Effector memory CD8-positive, alpha-beta T cell (primary cell): ENCODE results near the gene TERT.

Experiments used
- ATAC-seq: fragments of 150-1000 bp; cut with Tn5 transposase; replicated peaks from 2 replicates; pipeline ENCODE4 v1.10.0; 2021; ENCODE audit warnings: mild to moderate bottlenecking, moderate library complexity
- DNase-seq, 3 experiments: peaks; one replicate each; pipeline ENCODE4 v3.0.0; 2021
- H3K27ac Mint-ChIP-seq, 2 donors: one replicate each; pipeline ENCODE4 v1.8.0; 2022; ENCODE audit warnings: mild to moderate bottlenecking in 2 of 2, mixed read lengths in 2 of 2, moderate library complexity in 2 of 2
- H3K27me3 Mint-ChIP-seq, 2 donors: one replicate each; pipeline ENCODE4 v1.8.0; 2022; ENCODE audit warnings: mixed read lengths in 2 of 2
- H3K36me3 Mint-ChIP-seq: one replicate; pipeline ENCODE4 v1.8.0; 2022; ENCODE audit warnings: mild to moderate bottlenecking, moderate library complexity, mixed read lengths; ENCODE audit not compliant: insufficient read depth
- H3K4me1 Mint-ChIP-seq, 2 donors: one replicate each; pipeline ENCODE4 v1.8.0; 2022; ENCODE audit warnings: low read depth in 2 of 2, mixed read lengths in 2 of 2
- H3K4me3 Mint-ChIP-seq, 2 donors: one replicate each; pipeline ENCODE4 v1.8.0; 2022; ENCODE audit warnings: mild to moderate bottlenecking in 2 of 2, mixed read lengths in 2 of 2, moderate library complexity in 2 of 2
- H3K9me3 Mint-ChIP-seq, 2 donors: one replicate each; pipeline ENCODE4 v1.8.0; 2022; ENCODE audit warnings: mixed read lengths in 2 of 2

The TERT gene

DNA sequence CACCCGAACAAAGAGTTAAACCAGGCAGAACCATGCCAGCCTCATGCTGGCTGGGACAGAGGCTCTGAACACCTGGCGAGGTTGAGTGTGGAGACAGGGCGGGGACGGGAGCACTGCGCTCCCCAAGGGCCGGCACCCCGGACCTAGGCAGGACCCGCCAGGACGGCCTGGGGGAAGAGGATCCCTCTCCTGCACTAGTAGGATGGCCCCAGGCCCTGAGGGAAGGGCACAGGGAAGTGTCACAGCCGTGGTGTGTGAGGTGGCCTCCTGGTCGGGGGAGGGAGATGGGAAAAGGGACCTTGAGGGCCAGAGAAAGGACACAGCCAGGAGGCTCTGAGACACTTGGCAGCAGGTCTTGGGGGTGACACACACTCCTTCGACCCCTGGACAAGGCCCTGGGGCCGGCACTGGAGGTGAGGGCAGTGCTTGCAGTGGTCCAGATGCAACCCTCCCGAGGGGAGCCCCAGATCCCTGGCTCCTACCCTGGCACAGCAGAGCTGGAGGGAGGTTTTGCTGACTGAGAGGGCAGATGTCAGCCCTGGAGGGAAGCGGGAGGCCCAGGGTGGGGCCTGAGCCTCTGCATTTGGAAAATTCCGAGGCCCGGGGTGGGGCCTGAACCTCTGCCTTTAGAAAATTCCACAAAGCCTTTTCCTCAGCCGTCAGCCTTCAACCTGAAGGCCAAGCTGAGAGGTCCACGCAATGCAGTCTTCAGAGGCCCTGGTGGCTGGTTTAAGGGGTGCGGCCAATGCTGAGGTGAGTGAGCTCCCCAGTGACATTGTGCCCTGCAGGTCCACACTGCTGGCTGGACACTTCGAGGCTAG lies 24.8 kb upstream of the TERT start:
- no peaks in the 10 kb centered on the region for H3K9me3 Mint-ChIP-seq
- ATAC-seq = no peak
- no peak overlapping the region for H3K4me3 Mint-ChIP-seq
- no peak overlapping the region for H3K27ac Mint-ChIP-seq
- peaks cover 32% of the 10 kb centered on the region for H3K36me3 Mint-ChIP-seq
- H3K4me1 Mint-ChIP-seq = peaks cover 27 to 28% of the 10 kb centered on the region in 2 donors
- no peak for DNase-seq
- H3K27me3 Mint-ChIP-seq = no peaks in the 10 kb centered on the region

DNA sequence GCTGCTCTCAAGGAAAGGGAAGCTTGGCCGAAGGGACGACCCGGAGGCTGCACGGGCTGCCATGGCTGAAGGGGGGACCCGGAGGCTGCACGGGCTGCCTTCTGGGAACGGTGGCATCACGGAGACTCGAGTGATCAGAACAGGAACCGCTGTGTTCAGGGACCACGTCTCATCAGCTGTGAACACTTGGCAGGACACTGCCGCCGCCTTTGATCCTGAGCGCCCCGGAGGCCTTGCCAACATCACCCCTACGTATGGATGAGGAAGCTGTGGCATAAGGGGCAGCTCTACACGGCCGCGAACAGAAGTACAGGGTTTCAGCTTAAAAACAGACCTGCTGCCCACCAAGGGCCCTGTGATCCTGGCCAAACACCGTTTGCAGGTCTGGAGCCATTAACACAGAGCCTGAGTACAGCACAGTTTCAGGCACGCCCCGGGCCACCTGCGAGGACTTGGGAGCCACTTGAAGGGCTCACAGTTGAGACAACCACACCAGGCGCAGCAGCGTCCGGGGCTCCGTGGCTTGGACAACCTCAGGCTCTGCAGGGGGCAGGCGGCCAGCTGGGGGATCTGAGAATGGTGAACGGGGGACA lies 23.9 kb upstream of the TERT start:
- no peak for DNase-seq
- Mint-ChIP-seq H3K27ac (no peak overlapping the region), H3K36me3 (peaks cover 34% of the 10 kb centered on the region), H3K4me1 (peaks cover 35 to 36% of the 10 kb centered on the region in 2 donors), H3K9me3 (no peaks in the 10 kb centered on the region), H3K4me3 (no peak overlapping the region), H3K27me3 (no peaks in the 10 kb centered on the region)
- no peak for ATAC-seq

DNA sequence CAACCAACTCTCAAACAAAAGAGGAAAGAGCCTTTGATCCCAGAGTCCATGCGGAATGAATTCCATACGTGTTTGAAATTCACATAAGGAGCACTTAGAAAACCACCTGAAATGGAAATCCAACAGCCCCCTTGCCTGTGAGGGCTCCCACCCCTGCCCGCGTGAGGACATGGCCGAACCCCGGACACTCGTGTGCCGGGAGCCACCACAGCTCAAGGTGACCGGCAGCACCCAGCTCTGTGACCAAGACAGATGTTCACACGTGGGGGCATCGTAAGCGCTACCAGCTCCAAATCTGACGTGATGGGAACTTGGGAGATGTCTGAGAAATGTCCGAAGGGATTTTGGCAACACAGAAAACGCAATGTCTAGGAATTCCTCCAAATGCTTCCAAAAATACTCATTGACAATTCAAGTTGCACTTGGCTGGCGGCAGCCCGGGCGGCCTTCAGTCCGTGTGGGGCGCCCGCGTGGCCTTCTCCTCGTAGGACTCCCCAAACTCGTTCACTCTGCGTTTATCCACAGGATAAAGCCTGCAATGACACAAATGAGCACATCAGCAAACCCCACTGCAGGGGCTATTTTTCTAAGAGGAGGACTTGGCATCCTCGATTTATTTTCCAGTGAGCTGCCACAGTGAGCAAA lies 23.2 kb upstream of the TERT start:
- no peak for DNase-seq
- Mint-ChIP-seq H3K4me3 (no peak overlapping the region), H3K27me3 (no peaks in the 10 kb centered on the region), H3K27ac (no peak overlapping the region), H3K9me3 (no peaks in the 10 kb centered on the region), H3K4me1 (peaks cover 42 to 43% of the 10 kb centered on the region in 2 donors), H3K36me3 (peaks cover 37% of the 10 kb centered on the region)
- ATAC-seq = no peak

DNA sequence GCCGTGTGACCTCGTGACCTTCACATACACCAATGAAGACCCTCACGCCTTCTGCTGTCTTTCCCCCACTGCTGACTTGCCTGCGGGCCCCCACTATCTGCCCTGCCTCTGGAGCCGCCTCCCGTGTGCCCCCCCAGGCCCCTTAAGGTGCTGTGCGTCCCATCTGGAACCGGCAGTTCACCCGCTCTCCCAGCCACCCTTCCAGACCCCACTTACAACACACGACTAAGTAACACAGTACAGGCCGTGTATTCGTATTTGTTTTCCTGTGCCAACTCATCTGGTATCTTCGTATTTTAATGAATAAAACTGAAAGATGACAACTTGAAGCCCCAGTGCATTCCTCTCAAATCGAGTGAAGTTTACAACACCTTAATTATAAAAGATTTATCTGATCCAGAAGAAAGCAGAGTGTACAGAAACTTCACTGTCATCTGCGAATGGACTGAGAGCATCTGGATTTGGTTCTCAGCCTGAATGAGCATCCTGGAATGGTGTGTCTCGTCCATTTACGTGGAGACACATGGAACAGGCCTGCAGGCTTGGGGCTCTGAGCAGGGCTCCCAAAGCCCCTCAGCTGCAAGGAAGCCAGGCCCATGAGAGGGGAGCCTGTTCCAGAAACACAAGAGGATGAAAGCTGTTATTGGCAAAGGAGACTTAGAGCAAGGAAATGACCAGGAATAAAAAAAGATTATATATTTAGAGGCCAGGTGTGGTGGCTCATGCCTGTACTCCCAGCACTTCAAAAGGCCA lies 21.9 kb upstream of the TERT start:
- H3K9me3 Mint-ChIP-seq = no peaks in the 10 kb centered on the region
- peak overlapping the region; percentile 57 to 69 for H3K27ac Mint-ChIP-seq
- H3K4me3 Mint-ChIP-seq = peak overlapping the region; percentile 80 to 82
- no peaks in the 10 kb centered on the region for H3K27me3 Mint-ChIP-seq
- H3K36me3 Mint-ChIP-seq = peaks cover 44% of the 10 kb centered on the region
- peaks cover 52 to 55% of the 10 kb centered on the region in 2 donors for H3K4me1 Mint-ChIP-seq
- no peak for ATAC-seq
- no peak for DNase-seq

DNA sequence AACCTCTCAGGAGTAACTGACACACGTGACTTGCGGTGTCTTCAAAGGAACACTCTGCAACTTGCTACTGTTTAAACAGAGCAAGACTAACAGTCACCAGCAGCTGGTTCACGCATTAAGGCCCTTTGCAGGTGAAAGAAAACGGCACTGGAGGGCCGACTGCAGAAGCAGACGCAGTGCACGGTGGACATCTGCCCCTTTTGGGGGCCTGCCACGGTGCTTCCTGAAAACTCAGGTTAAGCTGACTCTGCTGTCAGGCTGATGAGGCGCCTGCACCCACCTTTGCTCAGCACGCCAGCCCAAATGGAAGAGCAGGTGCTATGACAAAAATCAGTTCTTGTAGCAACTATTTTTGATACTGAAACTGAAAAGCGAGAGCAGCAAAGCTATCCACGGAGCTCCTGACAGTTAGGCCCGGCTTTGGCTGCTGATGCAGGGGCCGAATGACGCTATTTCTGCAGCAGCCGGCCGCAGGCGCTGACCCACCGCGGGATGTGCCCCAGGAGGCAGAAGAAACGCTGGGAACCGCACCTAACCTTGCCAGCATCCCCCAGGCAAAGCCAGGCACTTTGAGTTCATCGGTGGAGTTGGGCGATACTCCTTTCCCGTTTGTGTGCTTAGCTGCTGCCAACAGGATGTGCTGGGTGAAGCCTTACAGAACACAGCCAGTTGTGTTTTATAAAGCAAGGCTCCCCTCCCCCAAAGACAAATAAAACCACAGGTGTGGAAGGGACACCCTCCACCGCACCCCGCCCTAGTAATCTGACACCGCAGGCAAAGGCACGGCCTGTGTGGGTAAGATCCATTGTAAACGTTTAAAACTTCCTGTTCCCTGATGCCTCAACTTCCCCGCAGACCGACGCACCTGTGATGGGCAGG lies 21.1 kb upstream of the TERT start:
- Mint-ChIP-seq H3K9me3 (no peaks in the 10 kb centered on the region), H3K4me3 (peak overlapping the region; percentile 80 to 82), H3K36me3 (peaks cover 37% of the 10 kb centered on the region), H3K27me3 (no peaks in the 10 kb centered on the region), H3K27ac (peak overlapping the region; percentile 57 to 69), H3K4me1 (peaks cover 54 to 56% of the 10 kb centered on the region in 2 donors)
- peak; percentile 32 to 44 (median 34) for DNase-seq
- ATAC-seq = peak; percentile 49

DNA sequence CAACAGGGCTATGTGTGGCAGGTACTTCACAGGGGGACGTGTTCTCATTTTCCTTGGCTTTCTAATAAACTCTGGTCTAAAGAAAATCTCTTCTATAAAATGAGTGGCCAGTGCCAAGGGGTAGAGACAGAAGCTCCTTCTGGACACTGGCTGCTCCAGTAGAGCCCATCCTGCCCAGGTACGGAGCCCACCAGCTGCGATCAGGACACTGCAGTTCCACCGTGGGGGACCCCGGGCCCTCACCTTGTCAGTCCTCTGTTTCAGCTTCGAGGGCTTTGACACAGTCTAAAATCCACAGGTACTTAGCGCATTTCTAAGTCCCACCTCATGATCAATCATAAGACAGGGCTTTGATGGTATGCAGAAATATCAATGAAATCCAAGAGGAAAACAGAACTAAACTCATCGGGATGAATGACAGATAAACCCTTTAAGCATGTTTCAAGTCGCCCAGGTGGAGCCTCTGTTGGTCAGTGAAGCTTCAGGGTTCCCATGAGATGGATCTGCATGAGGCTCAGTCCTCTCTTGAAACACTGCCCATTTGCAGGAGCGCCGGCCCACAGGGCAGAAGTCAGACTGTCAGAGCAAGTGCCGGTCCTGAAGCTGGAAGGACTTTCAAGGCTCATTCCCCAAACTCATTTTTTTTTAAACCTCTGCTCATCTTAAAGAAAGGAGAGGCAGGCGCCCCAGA lies 20.3 kb upstream of the TERT start:
- Mint-ChIP-seq H3K27ac (peak overlapping the region in 1 of 2 donors; percentile 69), H3K9me3 (no peaks in the 10 kb centered on the region), H3K36me3 (peaks cover 34% of the 10 kb centered on the region), H3K27me3 (no peaks in the 10 kb centered on the region), H3K4me3 (peak overlapping the region; percentile 80 to 82), H3K4me1 (peaks cover 54 to 56% of the 10 kb centered on the region in 2 donors)
- ATAC-seq (no peak), DNase-seq (no peak)

DNA sequence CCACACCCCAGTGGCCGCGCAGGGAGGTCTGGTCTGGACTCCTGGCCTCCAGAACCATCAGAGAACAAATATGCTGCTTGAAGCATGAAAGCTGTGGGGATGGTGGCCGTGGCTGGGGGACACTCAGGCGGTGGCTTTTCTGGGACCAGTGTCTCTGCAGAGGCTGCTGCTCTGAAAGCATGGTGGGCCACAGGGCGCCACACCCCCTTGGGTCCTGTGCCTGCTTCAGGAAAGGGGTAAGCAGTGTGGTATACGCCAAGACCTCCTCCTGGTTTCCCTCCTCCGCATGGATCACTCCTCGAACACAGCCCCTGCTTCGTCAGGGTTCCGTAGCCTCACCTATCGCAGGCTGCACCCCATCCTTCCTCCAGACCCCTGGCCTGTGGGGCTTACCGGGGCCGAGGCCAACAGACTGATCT lies 19.7 kb upstream of the TERT start:
- peak overlapping the region; percentile 80 to 82 for H3K4me3 Mint-ChIP-seq
- no peak for DNase-seq
- no peaks in the 10 kb centered on the region for H3K9me3 Mint-ChIP-seq
- no peak for ATAC-seq
- no peaks in the 10 kb centered on the region for H3K27me3 Mint-ChIP-seq
- peaks cover 54 to 56% of the 10 kb centered on the region in 2 donors for H3K4me1 Mint-ChIP-seq
- peaks cover 30% of the 10 kb centered on the region for H3K36me3 Mint-ChIP-seq
- no peak overlapping the region for H3K27ac Mint-ChIP-seq

DNA sequence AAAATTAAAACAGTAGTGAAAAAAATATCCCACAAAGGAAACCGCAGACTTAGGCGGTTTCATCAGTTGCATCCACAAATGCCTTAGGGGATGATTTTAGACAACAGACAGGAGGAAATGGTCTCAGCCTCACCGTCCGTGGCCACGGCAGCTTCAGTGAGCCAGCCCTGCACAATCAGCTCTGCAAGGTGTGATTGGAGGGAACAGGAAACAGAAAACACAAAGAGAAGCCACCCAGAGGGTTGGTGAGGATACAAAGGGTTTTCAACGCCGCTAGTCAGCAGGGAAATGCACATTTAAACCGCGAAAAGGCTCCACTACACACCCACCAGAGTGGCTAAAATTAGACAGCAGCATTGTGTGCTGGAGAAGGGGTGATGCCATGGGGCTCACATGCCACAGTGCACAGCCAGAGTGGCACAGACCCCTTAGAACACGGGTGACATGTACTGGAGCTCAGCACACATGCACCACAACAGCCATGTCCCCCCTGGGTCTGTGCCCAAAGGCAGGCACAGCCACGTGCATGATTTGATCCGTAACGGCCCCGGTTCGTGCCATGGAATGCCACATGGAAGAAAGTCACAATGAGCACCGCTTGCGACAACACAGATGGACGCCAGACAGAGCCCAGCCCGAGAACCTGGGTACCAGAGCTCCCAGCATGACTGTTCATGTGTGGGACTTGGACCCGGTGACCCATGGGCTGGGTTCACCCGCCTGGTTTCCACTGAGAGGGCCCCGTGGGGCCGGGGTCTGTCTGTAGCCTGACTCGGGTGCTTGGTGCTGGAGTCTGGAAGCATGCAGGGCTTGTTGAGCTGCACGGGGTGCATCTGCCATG lies 18.3 kb upstream of the TERT start:
- Mint-ChIP-seq H3K4me1 (peaks cover 54 to 56% of the 10 kb centered on the region in 2 donors), H3K4me3 (peak overlapping the region; percentile 73 to 74), H3K27me3 (no peaks in the 10 kb centered on the region), H3K36me3 (peaks cover 21% of the 10 kb centered on the region), H3K9me3 (no peaks in the 10 kb centered on the region), H3K27ac (peak overlapping the region; percentile 76 to 84)
- peak; percentile 51 to 57 (median 52) for DNase-seq
- peak; percentile 69 for ATAC-seq

DNA sequence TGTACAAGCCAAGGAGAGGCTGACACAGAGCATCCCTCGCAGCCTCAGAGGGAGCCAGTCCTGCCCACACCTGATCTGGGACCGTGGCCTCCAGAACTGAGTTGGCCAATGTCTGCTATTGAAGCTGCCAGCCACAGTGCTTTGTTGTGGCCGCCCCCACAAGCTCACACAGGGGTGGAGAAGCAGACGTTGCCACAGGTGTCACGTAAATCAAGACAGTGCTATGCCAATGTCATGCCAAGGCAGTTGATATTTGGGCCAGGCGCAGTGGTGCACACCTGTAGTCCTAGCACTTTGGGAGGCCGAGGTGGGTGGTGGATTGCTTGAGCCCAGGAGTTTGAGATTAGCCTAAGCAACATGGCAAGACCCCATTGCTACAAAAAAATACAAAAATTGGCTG lies 17.3 kb upstream of the TERT start:
- Mint-ChIP-seq H3K4me1 (peaks cover 52 to 53% of the 10 kb centered on the region in 2 donors), H3K36me3 (peaks cover 20% of the 10 kb centered on the region), H3K4me3 (peak overlapping the region; percentile 73 to 74), H3K27ac (peak overlapping the region; percentile 79 to 84), H3K27me3 (no peaks in the 10 kb centered on the region), H3K9me3 (no peaks in the 10 kb centered on the region)
- DNase-seq = peak; percentile 50 to 56 (median 51)
- peak; percentile 64 for ATAC-seq

DNA sequence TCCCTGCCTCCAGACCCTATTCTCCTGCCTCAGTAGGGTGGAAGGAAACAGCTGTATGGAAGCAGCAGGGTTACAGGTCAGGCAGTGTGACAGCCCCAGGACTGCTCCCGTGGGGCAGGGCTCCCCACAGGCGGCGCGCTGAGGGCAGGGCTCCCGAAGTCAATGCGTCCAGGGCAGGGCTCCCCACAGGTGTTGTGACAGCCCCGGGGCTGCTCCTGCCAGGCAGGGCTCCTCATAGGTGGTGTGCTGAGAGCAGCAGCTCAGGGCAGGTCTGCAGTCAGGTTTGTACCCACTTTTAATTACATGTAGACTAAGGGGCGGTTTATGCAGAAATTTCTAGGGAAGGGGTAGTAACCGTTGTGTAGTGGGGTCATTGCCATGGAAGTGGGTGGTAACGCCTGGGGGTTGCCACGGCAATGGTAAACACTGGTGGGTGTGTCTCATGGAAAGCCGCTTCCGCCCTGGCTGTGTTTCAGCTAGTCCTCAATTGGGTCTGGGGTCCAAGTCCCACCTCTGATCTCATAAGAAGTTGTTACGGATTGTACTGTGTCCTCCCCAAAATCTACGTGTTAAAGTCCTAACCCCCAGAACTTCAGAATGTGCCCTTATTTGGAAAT lies 16.7 kb upstream of the TERT start:
- Mint-ChIP-seq H3K9me3 (no peaks in the 10 kb centered on the region), H3K4me1 (peaks cover 47 to 48% of the 10 kb centered on the region in 2 donors), H3K4me3 (no peak overlapping the region), H3K27me3 (no peaks in the 10 kb centered on the region), H3K27ac (peak overlapping the region in 1 of 2 donors; percentile 79), H3K36me3 (peaks cover 20% of the 10 kb centered on the region)
- DNase-seq (no peak), ATAC-seq (no peak)

DNA sequence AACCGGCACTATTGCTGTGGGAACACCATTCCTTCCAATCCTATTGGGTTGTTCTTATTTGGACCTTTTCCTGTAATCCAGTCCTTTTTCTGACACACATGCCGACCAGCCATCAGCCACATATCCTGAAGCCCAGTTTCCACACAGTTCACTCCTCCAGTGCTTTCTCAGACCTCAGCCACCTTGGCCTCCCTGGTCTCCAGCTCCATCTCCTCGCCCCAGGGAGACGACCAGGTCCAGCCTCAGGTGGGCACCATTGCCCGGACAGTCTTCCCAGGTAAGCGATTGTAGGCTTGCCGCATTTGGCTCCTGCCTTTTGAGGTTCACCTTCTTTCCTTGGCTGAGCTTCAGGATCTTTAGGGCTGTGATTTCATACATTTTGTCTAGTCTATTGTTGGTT lies 15.2 kb upstream of the TERT start:
- Mint-ChIP-seq H3K27me3 (no peaks in the 10 kb centered on the region), H3K4me1 (peaks cover 34% of the 10 kb centered on the region in 2 donors), H3K36me3 (peaks cover 16% of the 10 kb centered on the region), H3K9me3 (no peaks in the 10 kb centered on the region), H3K4me3 (no peak overlapping the region), H3K27ac (no peak overlapping the region)
- no peak for DNase-seq
- ATAC-seq = no peak
